ENCODE data around the gene RND2. TPM values are rescaled to one million over a fixed set of nuclear protein-coding genes. Genes with fewer than 3 reads are reported as not detected.
A peak's percentile ranks its signal among the peaks of the same experiment; 100 is the strongest.
"Not testable (repeated sequence)": the region's sequence is repeated elsewhere in the genome, so short reads cannot be mapped to it uniquely, and the experiment has no call there.

Gene RND2
- total RNA-seq: not detected

GRCh38 chr17:43024407-43025289 lies at the start of gene RND2:
Gene RND2, plus strand, starts transcription at chr17:43025231. Its CDS starts 117 bp downstream, at chr17:43025348.
- peak within 1 kb of the TSS; percentile 48 to 96 for H3K27ac Mint-ChIP-seq
- no peaks in the 10 kb centered on the region for H3K9me3 Mint-ChIP-seq
- ATAC-seq: peak; percentile 66 to 67
- H3K36me3 Mint-ChIP-seq: no peaks in the 10 kb centered on the region
- DNase-seq (ENCODE audit: low spot score in 2 of 2): peak; percentile 75 to 78

- no peaks in the 10 kb centered on the region for H3K9me3 Mint-ChIP-seq
- ATAC-seq (no peak), DNase-seq (ENCODE audit: low spot score in 2 of 2) (no peak)
- no peak overlapping the region for H3K27ac Mint-ChIP-seq
- H3K36me3 Mint-ChIP-seq: peaks cover 0 to 2% of the 10 kb centered on the region in 2 donors
Measured at GRCh38 chr17:42975265-42975664, 49.8 kb upstream of the RND2 start.

- not testable (repeated sequence) for ATAC-seq; H3K27ac Mint-ChIP-seq; H3K9me3 Mint-ChIP-seq; DNase-seq (ENCODE audit: low spot score in 2 of 2); H3K36me3 Mint-ChIP-seq
Measured at GRCh38 chr17:42975701-42976100, 49.3 kb upstream of the RND2 start.

GRCh38 chr17:42979511-42980273 lies 45.3 kb upstream of the RND2 start, which contains the start of gene PTGES3L:
Gene PTGES3L, minus strand, starts transcription at chr17:42980080. Its CDS starts 27 bp downstream, at chr17:42980053.
- Mint-ChIP-seq H3K9me3 (no peaks in the 10 kb centered on the region), H3K27ac (peak within 1 kb of the TSS; percentile 85 to 98), H3K36me3 (peaks cover 9 to 26% of the 10 kb centered on the region in 2 donors)
- peak; percentile 76 to 83 for ATAC-seq
- peak; percentile 27 to 66 for DNase-seq (ENCODE audit: low spot score in 2 of 2)

- ATAC-seq: peak; percentile 77 to 86
- peaks cover 9 to 26% of the 10 kb centered on the region in 2 donors for H3K36me3 Mint-ChIP-seq
- no peaks in the 10 kb centered on the region for H3K9me3 Mint-ChIP-seq
- peak; percentile 87 to 91 for DNase-seq (ENCODE audit: low spot score in 2 of 2)
- peak within 1 kb of the TSS; percentile 85 to 98 for H3K27ac Mint-ChIP-seq
Measured at GRCh38 chr17:42980274-42980765, 44.7 kb upstream of the RND2 start, which contains the start of gene RUNDC1. Gene RUNDC1, plus strand, starts transcription at chr17:42980565. Its CDS starts 12 bp downstream, at chr17:42980577.

- Mint-ChIP-seq H3K9me3 (no peaks in the 10 kb centered on the region), H3K36me3 (peaks cover 9 to 31% of the 10 kb centered on the region in 2 donors), H3K27ac (peak overlapping the region; percentile 78 to 85)
- DNase-seq (ENCODE audit: low spot score in 2 of 2) (peak; percentile 68 to 72), ATAC-seq (peak; percentile 85 to 87)
Measured at GRCh38 chr17:42980766-42981397, 44.1 kb upstream of the RND2 start.

GRCh38 chr17:42982266-42982665 lies 42.8 kb upstream of the RND2 start:
- H3K27ac Mint-ChIP-seq: peak overlapping the region; percentile 78 to 85
- DNase-seq (ENCODE audit: low spot score in 2 of 2): no peak
- no peak for ATAC-seq
- H3K36me3 Mint-ChIP-seq: peaks cover 9 to 33% of the 10 kb centered on the region in 2 donors
- H3K9me3 Mint-ChIP-seq: no peaks in the 10 kb centered on the region

GRCh38 chr17:42985225-42985624 lies 39.8 kb upstream of the RND2 start:
- ATAC-seq (no peak), DNase-seq (ENCODE audit: low spot score in 2 of 2) (no peak)
- Mint-ChIP-seq H3K36me3 (peaks cover 14 to 56% of the 10 kb centered on the region in 2 donors), H3K9me3 (no peaks in the 10 kb centered on the region), H3K27ac (peak overlapping the region in 1 of 2 donors; percentile 4)

GRCh38 chr17:42989141-42989540 lies 35.9 kb upstream of the RND2 start:
- DNase-seq (ENCODE audit: low spot score in 2 of 2): no peak
- peaks cover 15 to 46% of the 10 kb centered on the region in 2 donors for H3K36me3 Mint-ChIP-seq
- H3K27ac Mint-ChIP-seq: no peak overlapping the region
- no peak for ATAC-seq
- H3K9me3 Mint-ChIP-seq: no peaks in the 10 kb centered on the region

- no peaks in the 10 kb centered on the region for H3K9me3 Mint-ChIP-seq
- H3K27ac Mint-ChIP-seq: no peak overlapping the region
- H3K36me3 Mint-ChIP-seq: peaks cover 15 to 41% of the 10 kb centered on the region in 2 donors
- DNase-seq (ENCODE audit: low spot score in 2 of 2) (no peak), ATAC-seq (no peak)
Measured at GRCh38 chr17:42989726-42990652, 35.0 kb upstream of the RND2 start.

- DNase-seq (ENCODE audit: low spot score in 2 of 2): no peak
- Mint-ChIP-seq H3K27ac (peak overlapping the region in 1 of 2 donors; percentile 72), H3K9me3 (no peaks in the 10 kb centered on the region), H3K36me3 (peaks cover 15 to 35% of the 10 kb centered on the region in 2 donors)
- ATAC-seq: no peak
Measured at GRCh38 chr17:42991471-42991870, 33.6 kb upstream of the RND2 start.

- Mint-ChIP-seq H3K9me3 (no peaks in the 10 kb centered on the region), H3K36me3 (peaks cover 15 to 31% of the 10 kb centered on the region in 2 donors), H3K27ac (no peak overlapping the region)
- ATAC-seq (no peak), DNase-seq (ENCODE audit: low spot score in 2 of 2) (no peak)
Measured at GRCh38 chr17:42992872-42993271, 32.2 kb upstream of the RND2 start.

- not testable (repeated sequence) for DNase-seq (ENCODE audit: low spot score in 2 of 2); H3K9me3 Mint-ChIP-seq; ATAC-seq
- peaks cover 24 to 27% of the 10 kb centered on the region in 2 donors for H3K36me3 Mint-ChIP-seq
- peak overlapping the region; percentile 6 to 32 for H3K27ac Mint-ChIP-seq
Measured at GRCh38 chr17:42993913-42994312, 31.1 kb upstream of the RND2 start.

- Mint-ChIP-seq H3K36me3 (peaks cover 30 to 32% of the 10 kb centered on the region in 2 donors), H3K9me3 (no peaks in the 10 kb centered on the region), H3K27ac (peak overlapping the region in 1 of 2 donors; percentile 100)
- DNase-seq (ENCODE audit: low spot score in 2 of 2) (no peak), ATAC-seq (no peak)
Measured at GRCh38 chr17:42997390-42997983, 27.5 kb upstream of the RND2 start.

All from activated naive CD4-positive, alpha-beta T cell treated with anti-CD3 and anti-CD28 coated beads, Interleukin-2, amount 50 U/mL, for 72 hours (primary cell).